ENCODE data around the gene DNAH9.

The DNAH9 gene

DNA sequence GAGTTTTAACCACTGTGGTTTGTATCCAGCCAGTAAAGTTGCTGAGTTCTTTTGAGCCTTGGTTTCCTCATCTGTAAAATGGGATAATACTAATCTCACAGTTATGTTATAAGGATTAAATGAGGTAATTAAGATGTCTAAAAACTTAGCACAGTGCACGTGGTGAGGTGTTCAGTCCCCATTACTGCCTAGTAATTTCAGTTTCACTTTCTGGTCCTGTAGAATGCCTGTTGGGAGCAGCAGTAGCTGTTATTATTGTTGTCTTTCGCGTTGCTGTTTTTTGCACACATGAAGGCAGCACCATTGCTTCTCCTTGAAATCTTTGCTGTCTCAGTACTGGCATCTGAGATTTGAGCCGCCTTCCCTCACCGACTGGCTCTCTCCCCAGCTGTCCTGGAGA lies 182.4 kb downstream of the DNAH9 start:
- no peak for DNase-seq

DNA sequence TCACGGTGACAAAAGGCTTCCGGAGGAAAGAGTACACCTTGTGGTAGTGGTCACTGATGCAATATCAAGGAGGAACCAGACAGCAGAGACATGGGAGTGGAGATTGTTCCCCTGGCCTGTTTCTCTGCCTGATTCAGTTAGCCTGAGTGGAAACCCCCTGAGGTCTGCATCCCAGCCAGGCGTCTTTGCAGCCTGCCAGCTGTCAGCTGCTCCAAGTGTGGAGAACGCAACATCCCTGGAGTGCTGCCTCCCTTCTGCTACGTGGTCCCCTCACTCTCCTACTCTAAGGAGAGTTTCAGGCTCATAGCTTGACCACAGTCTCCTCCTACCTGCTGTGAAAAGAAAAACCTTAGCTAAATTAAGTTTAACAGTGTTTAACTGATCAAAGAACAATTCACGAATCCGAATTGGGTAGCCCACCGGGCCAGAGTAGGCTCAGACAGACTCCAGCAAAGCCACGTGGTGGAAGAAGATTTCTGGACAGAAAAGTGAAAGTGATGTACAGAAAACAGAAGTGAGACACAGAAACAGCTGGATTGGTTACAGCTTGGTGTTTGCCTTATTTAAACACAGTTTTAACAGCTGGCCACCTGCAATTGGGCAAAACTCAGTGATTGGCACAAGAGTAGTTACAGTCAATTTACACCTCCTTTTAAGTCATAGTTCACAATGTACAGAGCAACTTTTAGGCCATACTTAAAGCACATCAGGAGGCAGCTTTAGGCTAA lies 188.6 kb downstream of the DNAH9 start:
- DNase-seq: no peak

DNA sequence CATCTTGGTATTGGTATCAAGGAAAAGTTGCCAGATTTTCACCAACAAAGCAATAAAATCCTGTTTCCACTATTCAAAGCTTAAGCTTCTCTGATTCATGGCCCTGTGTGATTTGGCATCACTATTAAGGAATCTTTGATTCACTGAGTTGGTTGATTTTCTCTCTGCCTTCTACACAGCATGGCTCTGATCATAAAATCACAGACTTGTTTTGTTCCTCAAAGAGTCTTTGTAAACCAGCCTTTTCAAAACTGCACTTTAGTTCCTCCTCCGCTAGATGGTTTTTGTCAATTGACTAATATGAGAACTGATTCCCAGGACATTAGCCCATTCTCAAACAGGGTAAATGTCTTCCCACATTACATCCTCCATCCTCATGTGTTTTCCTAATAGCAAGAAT lies 197.6 kb downstream of the DNAH9 start:
- no peak for DNase-seq

DNA sequence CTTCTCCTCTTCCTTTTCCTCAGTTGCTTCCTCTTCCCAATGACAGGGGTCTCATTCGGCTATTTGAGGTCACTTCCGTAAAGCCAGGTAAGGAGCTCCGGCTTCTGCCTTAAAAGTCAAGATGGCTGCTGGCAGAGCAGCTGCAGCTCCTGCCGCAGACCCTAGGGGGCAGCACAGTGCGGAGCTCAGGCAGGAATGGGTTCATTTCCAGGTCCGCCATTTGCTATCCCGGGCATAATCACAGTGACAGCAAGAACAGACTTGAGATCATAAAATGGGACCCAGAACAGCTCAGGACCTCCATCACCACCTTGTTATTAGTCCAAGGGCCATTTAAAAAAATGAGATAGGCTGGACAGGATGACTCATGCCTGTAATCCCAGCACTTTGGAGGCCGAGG lies 199.5 kb downstream of the DNAH9 start:
- DNase-seq: no peak

DNA sequence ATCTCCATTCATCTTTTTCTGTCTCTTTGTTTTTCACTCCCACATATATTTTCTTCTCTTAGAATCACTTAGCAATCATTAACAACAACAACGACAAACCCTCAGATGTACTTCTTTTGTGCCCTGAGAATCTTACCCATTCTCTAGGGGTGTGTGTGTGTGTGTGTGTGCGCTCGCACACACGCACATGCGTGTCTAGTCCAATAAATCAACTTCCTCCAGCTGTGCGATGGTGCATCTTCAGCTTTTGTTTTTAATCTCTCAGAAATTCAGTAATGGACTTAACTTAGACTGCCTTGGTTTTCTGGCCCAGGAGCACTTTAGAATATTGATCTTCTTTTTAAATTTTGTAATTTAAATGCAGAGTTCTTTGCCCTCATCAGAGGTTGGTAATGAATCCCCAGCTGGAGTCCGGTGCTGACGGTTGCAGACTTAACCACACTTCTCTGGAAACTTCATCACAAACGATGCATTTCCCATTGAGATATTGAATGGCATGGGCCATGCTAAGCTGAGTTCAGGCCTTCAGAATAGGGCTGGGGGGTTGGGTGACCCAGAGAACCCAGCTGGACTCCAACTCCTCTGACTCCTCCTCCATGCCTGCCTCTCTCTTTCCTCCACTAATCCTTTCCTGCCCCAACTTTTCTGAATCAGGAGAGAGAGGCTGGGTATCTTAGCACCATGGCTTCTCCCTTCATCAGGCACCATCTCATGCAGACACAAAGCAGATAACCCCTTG lies 205.1 kb downstream of the DNAH9 start:
- DNase-seq: no peak

DNA sequence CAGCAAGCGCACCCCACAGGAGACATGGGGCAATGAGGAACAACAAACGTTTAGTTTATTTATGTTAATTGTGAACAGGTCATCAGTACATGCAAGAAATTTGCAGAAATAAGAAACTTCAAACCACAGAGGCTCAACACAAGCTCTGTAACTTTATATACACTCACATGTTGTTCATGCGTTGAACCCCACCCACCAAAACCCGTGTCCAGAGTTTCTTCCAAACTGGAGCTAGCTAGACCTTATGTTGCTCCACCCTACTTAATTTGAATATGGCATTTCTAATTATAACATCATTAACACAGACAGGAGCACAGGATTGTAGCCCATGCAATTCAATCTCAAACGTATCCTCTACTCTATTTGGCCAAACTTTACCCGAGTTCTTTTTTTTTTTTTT lies 206.9 kb downstream of the DNAH9 start:
- DNase-seq: no peak

DNA sequence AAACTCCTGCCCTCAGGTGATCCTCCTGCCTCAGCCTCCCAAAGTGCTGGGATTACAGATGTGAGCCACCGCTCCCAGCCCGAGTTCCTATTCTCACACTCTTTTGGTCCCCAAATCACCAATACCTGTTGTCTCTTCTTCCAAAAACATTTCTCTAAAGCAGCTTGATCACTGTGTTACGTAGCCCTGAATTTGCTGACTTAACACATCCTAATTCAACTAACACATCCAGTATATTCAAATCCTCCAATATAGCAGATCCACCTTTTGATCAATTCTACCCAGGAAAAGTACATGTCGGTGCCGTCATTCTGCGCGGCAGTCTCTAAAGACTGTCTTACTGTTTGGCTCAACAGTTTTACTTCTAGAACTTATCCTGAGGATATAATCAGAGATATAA lies 207.7 kb downstream of the DNAH9 start:
- DNase-seq: no peak

DNA sequence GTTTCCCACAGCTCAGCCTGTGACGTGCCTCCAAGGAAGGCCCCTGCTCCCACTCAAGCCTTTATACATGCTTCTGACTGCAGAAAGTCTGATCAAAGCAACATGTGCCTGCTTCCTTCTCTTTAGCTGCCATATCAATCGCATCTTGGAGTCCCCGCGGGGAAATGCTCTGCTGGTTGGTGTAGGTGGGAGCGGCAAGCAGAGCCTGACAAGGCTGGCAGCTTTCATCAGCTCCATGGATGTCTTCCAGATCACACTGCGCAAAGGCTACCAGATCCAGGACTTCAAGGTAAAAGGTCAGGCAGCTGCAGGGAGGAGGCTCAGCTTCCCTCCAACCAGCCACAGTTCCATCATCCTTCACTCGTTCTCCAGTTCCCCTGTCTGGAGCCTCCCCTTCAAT lies 209.3 kb downstream of the DNAH9 start:
- DNase-seq: no peak

DNA sequence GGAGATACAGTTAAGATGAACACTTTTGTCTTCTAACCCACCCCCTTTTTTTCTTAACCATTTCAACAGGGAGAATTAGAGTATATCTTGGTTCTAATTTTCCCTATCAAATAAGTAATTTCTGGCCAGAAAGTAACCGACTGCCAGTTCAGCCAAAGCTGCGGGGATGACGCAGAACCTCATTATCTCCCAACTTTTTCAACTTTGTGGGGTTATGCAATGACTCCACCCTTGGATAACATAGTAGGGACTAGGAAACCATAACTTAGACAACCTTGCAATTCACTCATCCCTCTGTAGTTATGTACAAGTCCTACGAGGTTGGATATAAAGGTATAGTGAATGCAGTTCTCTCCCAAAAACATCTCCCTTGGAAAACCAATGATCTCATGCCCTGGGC lies 215.0 kb downstream of the DNAH9 start:
- DNase-seq: no peak

DNA sequence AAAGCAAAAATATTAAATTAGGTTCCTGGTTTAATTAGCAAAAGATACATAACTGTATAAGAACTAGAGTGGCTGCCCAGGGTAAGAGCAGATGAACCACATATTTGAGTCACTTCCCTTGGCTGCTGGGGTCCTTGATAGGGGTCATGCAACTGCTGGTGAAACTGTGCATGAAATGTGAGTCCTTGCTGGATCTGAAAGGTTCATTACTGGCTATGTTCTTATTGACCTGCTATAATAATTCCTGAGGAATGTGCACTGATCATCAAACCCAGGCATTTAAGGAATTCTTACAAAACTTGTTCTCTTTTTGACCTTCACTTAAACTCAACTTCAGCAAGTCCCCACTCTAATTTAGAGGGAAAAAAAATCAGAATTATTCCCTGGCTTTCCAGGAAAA lies 215.6 kb downstream of the DNAH9 start:
- DNase-seq: no peak

DNA sequence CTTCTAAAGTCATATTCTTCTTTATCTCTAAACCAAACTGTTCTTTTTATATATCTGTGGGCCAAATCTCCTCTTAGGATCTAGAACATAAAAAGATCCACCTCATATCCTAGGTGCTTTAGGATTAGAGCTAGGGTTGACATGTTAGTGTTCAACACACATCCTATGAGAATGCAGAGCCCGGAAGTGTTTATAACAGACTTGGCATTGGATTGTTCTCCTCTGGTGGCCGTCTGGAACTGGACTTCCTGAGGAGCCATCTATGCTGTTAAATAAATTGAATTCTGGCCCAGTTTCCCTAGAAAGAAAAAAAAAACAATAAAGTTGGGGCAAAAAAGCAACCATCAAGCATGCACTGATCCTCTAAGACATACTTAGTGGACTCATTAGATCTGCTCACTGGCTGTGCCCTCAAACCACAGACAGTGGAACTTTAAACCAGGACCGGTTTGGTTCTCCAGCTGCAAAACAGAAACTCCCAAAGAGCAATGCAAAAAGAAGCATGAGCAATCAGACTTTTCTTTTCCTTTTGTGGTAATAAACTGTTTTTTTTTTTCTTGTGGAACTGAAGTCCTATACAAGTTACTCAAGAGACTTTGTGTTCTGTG lies 216.5 kb downstream of the DNAH9 start:
- DNase-seq: no peak

DNA sequence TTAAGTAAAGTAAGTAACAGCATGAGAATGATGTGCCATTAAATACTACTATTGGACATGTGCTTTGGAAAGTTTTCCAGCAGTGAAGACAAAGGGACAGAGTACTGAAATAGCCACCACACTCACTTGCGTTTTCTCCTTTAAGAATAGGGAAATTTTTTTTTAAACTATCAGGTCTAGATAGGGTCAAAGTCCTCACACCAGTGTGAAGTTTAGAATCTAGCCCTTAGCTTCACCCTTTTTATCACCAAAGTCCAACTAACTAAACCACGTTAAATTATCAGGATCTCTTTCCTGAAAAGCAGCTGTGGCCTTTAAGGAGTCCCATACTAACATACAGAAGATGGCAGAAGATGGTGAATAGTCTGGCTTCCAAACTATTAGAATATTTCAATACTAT lies 218.1 kb downstream of the DNAH9 start:
- DNase-seq: no peak

DNA sequence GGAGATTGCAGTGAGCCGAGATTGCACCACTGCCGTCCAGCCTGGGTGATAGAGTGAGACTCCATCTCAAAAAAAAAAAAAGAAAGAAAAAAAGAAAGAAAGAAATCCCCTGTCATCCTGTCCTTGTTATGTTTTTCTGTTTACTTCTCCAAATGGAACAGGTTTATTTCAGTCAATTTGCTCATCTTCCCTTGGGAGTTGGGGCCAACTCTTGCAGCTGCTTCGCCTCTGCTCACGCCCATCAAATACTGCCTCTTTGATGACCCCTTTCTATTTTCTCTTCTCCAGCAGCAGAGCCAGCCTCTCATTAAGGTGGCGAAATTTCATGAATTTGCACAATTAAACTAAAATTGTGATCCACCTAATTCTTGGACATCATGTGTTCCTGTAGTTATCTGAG lies 225.6 kb downstream of the DNAH9 start:
- no peak for DNase-seq

DNA sequence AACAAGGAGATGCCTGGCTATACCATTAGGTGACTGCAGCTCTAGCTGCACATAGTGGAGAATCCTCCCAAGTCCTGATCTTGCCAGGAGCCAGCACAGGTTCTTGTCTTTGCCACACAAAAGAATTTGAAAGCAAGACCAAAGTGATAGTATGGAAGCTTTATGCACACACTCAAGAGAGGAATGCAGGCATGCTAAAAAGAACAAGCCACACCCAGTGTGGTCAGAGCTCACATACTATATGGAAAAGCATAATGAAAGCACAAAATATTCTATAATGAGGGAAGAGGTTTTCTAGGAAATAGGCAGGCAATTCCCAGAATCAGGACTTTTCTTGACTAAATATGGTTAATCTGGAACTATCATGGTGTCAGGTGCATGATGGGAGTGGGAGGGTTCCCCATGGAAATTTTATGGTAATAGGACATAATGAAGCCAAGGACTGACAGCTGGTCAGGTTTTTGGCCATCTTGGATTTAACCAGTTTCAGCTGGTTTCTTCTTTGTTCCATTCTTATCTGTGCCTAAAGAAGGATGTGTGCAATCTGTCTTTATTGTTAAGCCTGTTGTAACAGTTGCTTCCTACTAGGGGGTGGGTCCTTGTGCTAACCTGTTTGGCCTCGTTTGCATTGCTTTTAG lies 227.4 kb downstream of the DNAH9 start:
- DNase-seq: no peak

DNA sequence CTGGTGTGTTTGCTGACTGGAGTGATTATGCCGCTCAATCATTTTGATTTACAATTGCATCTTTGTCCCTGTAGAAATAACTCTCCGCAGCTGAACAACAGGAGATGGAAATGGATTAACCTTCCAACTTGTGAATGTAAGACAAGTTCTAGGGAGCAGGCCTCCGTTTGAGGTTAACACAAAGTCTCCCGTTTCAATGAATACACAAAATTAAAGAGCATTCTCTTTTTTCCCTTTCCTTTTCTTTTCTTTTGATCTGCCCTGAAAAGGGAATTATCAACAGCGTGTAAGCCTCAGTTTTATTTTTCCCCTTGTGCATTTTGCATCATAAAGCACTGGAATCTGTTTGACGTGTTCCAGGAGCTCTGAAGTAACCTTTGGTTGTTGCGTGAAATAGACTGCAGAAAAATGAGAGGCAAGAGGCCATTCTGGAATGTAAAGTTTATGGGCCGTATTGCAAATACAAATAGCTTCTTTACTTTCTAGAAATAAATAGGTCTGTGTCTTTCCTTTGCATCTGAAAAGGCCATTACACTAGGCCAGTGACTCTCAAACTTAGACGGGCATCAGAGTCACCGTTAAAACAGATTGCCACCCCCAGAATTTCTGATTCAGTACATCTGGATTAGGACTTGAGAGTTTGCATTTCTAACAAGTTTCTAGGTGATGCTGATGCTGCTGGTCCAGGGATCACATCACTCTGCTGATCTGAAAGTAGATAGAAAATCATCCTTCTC lies 234.3 kb downstream of the DNAH9 start:
- DNase-seq: no peak

DNA sequence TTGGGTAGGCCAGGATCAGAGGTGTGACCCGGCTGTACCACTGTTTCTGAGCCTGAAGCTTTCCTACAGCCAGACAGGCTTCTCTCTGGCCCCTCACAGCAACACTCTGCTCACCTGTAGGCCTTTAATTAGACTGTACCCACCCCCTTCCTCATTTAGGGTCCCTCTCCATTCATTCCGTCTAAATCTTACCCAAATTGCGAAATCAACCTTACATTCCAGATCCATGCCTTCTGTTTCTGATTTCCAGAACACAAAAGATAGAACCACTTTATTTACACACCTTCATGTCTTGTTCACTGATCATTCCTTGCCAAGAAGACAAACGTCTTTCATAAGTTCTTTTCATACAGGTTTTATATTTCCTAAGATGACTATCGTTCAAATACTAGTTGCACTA lies 238.2 kb downstream of the DNAH9 start:
- DNase-seq: no peak

DNA sequence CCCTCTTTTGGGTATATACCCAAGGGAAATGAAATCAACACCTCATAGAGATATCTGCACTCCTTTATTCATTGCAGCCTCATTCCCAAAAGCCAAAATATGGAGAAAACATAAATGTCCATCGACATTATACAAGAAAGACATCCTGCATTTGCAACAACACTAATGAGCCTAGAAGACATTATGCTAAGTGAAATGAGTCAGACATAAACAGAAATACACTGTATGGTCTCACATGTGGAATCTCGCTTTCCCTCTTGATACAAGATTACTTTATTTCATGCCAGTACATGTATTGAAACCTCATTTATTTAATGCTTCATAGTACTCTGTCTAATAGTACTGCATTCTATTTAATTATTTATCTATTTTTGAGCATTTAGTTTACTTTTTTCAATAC lies 241.8 kb downstream of the DNAH9 start:
- DNase-seq: no peak

DNA sequence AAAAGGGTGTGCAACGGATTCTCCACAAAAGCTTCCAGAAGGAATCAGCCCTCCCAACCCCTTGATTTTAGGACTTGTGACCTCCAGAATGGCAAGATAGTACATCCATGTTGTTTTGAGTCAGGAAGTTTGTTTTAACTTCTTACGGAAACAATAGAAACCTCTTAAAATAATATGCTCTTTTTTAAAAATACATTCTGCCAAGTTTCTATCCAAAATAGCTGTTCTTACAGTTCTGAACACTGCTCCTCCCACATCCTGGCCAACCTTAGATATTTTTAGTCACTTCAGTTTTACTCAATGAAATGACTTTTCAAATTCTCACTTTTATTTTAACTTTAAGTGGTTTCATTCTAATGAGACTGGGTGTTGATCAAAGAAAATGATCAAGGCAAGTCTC lies 242.6 kb downstream of the DNAH9 start:
- DNase-seq: no peak

DNA sequence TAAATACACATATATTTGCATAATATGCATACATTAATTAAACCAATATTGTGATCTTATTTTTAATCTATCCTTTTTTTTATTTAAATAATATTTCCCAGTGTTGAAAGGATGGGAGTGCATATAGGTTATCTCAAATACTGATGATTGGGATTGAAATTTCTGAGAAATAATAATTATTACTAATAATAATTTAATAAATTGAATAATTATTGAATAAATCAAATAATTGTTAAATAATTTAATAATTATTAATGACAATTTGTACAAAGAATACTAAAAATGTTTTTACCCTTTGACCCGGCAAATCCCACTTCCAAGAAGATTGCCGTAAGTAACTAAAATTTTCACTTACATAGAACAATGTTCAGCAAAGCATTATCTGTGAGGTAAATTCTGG lies 250.1 kb downstream of the DNAH9 start:
- DNase-seq: no peak

DNA sequence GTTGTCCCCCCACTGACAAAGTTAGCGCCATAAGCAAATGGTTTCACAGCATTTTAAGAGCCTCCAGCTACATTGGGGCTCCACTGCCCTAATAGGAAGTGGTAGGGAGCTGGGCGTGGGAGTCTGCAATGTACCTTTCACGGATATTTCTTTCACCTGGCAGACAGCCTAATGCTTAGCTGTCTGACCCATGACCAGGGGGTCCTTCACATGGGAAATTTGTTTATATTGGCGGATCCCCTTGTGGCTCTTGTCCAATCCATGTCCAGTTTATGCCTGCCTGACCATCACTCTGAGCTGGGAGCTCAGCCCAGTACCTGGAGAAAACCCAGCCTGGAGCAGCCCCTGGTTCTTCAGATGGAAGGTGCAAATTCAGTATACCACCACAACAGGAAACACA lies 254.0 kb downstream of the DNAH9 start:
- no peak for DNase-seq

DNA sequence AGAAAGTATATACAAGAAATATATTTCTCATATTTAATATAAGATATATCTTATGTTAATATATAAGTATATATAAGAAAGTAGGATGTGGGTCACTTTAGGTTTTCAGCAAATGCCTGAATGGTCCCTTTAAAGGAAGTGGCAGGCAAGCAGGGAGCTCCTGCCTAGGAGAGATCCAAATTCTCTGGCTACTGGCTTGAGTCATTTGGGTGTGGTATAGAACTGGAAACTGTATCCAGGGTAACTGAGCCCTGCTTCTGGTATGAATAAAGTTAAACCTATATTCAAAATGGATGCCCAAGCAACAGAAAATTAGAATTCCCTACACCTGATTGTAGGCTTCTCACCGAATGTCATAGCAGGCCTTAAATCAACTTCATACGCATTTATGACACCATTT lies 254.6 kb downstream of the DNAH9 start:
- no peak for DNase-seq

DNA sequence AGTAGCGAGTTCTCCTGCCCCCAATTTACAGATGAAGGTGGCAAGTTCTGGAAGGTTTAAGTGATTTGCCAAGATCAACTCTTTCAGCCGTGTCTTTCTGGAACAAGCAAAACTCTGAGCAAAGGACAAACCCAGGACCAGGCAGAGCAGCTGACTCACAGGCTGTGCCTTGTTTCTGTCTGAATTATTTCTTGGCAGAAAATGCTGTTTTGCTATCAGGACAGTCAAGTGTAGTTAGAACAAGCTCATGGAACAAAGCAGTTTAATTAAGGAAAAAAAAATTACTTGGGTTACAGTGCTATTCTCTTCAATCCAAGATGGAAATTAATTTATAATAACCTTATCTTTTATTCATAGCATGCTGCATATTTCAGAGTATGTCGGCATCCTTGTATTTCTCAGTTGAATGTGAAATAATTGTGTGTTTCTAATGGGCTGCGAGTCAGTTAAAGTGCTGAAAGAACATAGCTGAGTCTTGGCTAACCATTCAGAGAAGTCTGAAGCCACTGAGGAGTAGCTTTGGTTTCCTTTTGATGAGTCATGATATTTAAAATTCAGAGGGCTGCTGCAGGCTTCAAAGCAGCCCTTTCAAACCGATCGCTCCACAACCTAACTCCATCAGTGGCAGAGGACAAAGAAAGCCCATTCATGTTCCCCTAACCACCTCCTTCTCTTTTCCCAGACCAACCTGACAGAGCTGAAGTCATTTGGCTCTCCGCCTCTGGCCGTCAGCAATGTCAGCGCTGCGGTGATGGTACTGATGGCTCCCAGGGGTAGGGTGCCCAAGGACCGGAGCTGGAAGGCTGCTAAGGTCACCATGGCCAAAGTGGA lies 255.3 kb downstream of the DNAH9 start:
- no peak for DNase-seq
